ENCODE data around the gene OR2A5.
"Not testable (repeated sequence)": the region's sequence is repeated elsewhere in the genome, so short reads cannot be mapped to it uniquely, and the experiment has no call there.

Gene OR2A5

GRCh38 chr7:144048648-144049047 is at the start of gene OR2A5:
OR2A5 (plus strand) TSS chr7:144048948; CDS start chr7:144050402, 1,454 bp downstream.
- DNase-seq: no peak

DNA sequence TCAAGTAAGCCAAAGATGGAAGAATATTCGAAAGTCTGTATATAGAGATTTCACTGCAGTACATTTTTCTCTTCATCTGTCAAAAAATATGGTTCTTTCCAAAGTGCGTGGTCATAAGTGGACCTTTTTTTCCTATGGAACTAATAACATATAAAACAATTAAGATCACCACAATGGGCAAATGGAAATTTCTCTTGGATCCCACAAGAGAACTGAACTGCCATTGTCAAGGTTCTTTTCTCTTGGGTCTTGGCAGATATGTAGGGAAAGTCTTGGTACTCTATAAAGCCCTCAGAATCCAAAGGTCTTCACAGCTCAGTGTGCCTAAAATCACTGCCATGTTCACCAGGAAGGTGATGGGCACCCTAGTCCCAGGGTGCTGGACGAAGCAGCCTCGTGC is 48.7 kb upstream of the OR2A5 start, which contains the start of gene OR6B1:
OR6B1 (plus strand) TSS at position 301 of the 400 bp plus-strand sequence. CDS start 3,677 bp downstream, outside the sequence.
- DNase-seq: no peak

DNA sequence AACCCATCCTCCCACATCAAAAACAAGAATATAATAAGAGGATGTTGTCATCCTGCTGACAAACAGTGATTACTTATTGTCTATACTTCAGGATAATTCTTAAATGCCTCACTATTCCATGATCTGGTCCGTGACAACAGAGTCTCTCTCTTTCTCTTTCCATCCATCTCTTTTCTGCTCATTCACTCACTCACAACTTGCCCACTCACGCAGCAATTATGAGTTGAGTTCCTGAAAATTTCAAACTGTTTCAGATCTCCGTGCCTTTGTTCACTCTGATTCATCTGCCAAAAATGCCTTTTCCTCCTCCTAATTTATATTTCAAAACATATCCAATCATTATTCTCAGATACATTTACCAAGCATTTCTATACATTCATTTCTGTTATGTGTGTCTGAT is 47.2 kb upstream of the OR2A5 start:
- no peak for DNase-seq

- DNase-seq: no peak
These were observed 44.0 kb upstream of the OR2A5 start for GRCh38 chr7:144004703-144005102.

- no peak for DNase-seq
These were observed 42.6 kb upstream of the OR2A5 start for GRCh38 chr7:144006029-144006691.

DNA sequence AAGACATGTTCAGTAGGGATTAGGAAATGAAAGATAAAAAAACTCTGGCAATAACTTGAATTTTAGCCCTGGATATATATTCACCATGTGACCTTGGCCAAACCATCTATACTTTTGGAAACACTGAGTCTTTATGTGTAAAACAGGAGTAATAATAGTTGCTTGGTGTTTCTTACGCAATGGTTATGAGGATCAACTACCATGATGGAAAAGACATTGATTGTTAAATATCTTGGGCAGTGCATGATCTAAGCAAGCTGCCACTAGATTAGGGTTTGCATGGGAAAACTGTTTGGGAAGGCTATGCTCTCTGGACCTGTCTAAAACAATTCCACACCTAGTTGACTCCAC is 42.1 kb upstream of the OR2A5 start:
- DNase-seq: no peak

DNA sequence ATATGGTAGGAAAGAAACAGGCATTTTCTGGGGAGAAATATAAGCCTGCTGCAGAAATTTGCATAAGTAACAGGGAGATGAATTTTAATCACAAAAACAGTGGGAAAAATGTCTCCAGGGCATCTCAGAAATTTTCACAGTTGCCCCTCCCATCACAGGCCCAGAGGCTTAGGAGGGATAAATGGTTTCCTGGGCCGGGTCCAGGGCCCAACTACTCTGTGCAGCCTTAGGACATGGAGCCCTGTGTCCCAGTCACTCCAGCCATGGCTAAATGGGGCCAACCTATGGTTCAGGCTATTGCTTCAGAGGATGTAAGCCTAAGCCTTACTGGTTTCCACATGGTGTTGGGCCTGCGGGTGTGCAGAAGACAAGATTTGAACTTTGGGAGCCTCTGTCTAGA is 39.4 kb upstream of the OR2A5 start:
- DNase-seq: no peak

DNA sequence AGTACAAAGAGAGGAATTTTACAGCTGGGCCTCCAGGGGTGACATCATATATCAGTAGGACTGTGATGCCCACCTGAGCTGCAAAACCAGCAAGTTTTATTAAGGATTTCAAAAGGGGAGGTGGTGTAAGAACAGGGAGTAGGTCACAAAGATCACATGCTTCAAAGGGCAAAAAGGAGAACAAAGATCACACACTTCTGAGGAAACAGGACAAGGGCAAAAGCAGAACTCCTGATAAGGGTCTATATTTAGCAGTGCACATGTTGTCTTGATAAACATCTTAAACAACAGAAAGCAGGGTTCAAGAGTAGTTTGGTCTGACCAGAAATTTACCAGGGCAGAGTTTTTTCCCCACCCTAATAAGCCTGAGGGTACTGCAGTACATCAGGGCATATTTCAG is 38.7 kb upstream of the OR2A5 start:
- not testable (repeated sequence) for DNase-seq

DNA sequence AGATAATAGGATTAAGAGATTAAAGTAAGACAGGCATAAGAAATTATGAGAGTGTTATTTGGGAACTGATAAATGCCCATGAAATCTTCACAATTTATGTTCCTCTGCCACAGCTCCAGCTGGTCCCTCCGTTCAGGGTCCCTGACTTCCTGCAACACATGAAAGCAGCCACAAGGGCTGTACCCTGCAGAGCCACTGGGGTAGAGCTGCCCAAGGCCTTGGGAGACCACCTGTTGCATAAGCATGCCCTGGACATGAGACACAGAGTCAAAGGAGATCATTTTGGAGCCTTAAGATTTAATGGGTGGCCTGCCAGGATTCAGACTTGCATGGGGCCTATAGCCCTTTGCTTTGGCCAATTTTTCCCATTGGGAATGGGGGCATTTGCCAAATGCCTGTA is 37.9 kb upstream of the OR2A5 start:
- not testable (repeated sequence) for DNase-seq

GRCh38 chr7:144011458-144012230 is 37.1 kb upstream of the OR2A5 start:
- DNase-seq: no peak

DNA sequence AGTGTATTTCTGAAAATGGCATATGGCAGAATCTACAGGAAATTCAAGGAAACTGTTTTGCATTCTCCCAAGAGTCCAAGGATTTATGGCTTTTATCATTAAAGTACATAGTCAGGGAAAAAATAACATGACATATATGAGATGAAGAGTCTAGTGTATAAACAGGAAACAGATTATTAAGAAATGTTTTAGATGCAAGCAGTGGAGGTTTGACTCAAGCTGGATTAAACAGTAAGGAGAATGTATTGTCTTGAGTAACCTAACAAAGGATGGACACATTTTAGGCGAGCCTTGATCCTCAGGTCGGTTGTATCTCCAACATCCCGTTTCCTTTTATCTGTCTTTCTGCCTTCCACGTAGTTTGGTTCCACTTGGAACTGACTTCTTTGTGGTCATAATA is 30.7 kb upstream of the OR2A5 start:
- DNase-seq: no peak

DNA sequence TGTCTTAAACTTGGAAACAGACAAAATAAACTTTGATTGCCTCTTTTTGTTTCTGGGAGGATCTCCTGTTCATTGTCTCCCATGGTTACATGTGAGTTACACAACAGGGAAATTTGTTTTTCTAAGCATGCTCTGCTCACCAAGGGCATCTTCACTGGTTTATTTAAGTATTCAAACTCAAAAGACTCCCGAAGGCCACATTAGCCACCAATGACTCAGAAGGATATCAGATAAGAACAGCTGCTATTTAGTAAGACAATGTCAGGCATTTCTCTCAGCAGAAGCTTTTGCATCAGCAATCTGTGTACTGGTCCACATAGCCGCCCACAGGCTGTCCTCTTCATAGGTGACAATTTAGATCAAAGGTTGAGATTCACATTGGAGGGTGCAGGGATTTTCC is 29.3 kb upstream of the OR2A5 start:
- peak; percentile 82 for DNase-seq

- DNase-seq: no peak
These were observed 28.4 kb upstream of the OR2A5 start for GRCh38 chr7:144020340-144020739.

DNA sequence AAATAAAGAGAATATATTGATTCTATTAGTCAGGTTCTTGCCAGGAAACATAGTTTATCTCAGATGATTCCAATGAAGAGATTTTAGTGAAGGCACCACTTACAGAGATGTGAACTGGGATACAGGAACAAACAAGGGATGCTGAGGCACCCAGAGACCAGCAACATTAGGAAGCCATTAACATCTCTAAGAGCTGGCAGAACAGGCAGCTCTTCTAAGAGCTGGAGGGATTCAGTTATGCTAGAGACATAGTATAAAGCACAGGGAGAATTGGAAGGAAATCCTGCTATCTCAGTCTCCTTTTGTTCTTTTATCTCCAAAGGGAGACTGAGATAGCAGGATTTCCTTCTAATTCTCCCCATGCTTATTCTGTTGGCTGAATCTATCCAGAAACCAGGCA is 26.6 kb upstream of the OR2A5 start:
- no peak for DNase-seq

DNA sequence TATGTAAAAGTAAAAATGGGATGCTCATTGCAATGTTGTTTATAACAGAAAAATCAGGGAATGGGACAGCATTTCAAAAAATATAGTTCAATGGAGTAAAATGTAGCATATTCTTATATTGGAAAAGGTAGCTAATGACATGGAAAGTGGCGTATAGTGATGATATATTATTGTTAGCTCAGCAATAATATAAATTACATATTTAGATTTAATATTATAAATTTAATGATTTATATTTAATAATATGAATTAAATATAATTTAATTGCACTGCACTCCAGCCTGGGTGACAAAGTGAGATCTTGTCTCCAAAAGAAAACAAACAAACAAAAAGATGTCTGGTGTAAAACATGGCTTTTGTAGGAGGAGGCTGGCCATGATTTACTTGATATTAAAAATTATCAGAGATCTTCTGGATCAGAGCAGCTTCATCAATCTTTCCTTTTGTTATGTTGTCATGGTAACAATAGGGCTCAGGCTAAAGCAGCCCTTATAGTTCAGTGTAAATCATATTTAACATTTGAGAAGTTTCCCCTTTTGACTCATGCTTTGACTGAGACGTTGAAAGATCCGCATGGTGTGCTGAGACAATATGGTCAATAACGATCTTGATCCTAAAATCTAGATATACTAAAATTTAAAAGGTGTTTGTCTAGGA is 25.4 kb upstream of the OR2A5 start:
- no peak for DNase-seq

GRCh38 chr7:144024213-144024612 is 24.5 kb upstream of the OR2A5 start:
- no peak for DNase-seq

DNA sequence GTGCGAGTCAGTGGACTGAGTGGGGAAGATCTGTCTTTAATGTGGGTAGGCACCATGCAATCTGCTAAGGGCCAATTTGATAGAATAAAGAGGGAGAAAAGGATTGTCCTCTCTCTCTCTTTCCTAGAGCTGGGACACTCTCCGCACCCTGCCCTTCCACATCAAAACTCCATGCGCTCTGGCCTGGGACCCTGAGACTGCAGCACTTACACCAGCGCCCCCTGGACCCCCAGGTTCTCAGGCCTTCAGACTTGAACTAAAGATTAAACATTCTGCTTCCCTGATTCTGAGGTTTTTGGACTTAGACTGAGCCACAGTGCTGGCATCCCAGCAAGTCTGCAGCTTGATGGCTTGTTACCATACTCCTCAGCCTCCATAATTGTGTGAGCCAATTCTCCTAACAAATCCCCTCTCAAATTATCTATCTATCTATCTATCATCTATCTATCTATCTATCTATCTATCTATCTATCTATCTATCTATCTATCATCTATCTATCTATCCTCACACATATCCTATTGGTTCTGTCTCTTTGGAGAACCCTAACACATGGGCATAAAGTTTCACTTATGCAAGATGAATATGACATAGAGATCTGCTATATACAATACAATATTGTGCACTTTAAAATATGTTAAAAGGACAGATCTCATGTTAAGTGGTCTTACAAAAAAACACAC is 22.4 kb upstream of the OR2A5 start:
- no peak for DNase-seq

- DNase-seq: no peak
These were observed 21.7 kb upstream of the OR2A5 start for GRCh38 chr7:144027070-144027469.

DNA sequence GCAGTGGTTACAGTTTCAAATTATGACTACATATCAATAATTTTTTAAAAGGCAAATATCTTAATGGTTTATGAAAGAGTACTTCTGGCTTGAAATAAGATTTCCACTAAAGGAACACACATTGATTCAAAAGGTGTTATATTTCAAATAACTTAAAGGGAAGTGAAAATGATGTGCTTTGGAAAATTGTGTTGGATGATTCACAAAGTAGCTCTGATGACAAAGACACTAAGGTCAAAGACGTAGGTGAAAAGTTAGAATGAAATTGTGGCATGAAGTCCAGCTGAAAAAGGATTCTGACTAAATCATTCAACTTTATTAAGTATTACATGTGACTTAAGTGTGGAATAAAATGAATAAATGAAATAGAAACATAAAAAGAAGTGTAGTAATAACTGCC is 20.8 kb upstream of the OR2A5 start:
- DNase-seq: no peak

DNA sequence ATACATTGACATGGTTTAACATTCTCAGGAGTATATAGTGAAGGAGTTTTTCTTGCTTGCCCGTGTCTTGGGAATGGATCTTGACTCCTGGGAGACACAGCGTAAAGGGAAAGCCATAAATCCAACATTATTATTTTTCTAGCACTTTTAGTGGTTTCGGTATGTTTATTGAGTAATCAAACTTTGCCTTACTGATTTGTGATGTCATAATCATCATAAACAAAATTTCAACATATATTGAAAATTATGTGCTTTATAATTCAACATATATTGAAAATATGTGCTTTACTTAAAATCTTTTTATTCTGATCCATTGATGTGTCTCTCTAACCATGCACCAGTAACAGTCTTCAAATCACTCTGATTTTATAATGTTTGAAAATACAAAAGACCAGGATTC is 20.2 kb upstream of the OR2A5 start:
- DNase-seq: no peak

DNA sequence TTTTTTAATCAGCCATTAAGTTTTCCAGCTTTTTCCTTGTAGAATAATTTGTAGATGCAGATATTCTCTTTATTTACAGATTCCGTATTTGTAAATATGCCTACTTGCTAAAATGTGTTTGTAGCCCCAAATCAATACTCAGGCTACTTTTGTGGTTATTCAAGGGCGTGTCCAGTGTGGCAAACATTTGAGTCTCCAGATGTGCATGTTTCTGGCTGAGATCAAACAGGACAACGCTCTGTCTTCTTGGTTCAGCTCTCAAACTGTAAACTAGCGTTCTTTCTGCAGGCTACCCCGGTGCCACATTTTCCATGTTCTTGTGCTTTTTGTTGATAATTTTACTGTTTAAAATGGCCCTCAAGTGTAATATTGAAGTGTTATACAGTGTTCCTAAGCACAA is 16.2 kb upstream of the OR2A5 start:
- no peak for DNase-seq

GRCh38 chr7:144032985-144033709 is 15.6 kb upstream of the OR2A5 start:
- DNase-seq: no peak

GRCh38 chr7:144035385-144035784 is 13.4 kb upstream of the OR2A5 start:
- DNase-seq: no peak

Measured in islet precursor cell (in vitro differentiated cells).